HG02885 (cell line): Measurements from ENCODE around the gene DNAH3.
"Not testable (repeated sequence)": the region's sequence is repeated elsewhere in the genome, so short reads cannot be mapped to it uniquely, and the experiment has no call there.

Experiments used
- ATAC-seq: cut with Tn5 transposase; IDR thresholded peaks from one replicate; pipeline ENCODE4 v1.9.1; 2021; ENCODE audit warnings: mild to moderate bottlenecking; ENCODE audit not compliant: unreplicated experiment, poor library complexity

DNAH3 gene

DNA sequence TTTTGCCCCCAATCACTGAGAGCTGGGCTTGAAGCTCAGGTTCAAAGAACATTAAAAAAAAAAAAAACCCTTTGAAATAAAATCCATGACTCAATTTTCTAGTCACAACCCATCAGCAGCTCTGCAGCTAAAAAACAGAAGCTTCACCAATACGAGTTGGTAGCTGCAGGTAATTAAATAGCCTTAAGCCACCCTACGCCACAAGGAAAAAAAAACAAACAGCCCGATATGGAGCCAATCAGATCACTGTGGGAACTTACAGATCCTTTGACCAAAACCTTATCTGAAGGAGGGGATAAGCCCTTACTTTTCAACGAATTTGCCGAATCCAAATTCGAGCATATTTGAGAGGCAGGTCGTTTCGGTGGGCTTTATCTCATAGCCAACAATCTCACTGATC is 69.3 kb downstream of the DNAH3 start:
- no peak for ATAC-seq

DNA sequence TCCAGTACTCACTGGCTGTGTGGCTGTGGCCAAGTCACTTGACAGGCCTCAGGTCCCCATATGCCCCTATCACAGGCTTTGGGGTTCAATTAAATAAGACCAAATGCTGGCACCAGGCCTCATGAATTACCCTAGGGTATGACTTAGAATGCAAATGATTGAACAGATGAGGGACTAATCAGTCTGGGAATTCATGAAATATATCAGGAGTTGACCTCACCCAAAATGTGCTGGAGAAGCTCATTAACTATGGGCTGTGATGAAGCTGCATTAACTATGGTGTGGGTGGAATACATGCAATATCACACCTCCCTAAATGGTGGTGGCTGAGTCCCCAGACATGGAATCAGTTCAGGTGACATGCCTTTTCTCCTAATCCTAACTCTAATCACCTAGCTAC is 72.1 kb downstream of the DNAH3 start:
- no peak for ATAC-seq

GRCh38 chr16:21076186-21076883 is 74.3 kb downstream of the DNAH3 start:
- ATAC-seq = no peak

GRCh38 chr16:21075252-21075651 is 75.4 kb downstream of the DNAH3 start:
- no peak for ATAC-seq

DNA sequence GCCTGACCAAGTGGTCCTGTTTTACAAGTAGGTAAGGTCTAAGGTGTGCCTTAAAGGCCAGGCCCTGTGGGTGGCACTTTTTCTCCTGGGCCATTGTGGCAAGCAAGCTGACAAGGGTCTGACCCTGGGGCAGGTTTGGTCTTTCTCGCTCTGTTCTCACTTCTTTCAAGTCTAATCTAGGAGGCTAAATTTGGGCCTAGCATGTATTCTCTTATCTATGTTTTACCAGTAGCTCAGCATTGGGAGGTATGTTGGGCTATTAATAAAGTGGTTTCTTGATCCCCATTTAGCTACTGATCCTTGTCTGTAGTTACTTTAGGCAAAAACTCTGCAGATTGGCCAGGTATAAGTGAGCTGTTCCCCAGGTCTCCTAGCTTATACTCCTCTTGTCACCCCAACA is 77.7 kb downstream of the DNAH3 start:
- no peak for ATAC-seq

- ATAC-seq = no peak
Measured at GRCh38 chr16:21071741-21072140, 78.9 kb downstream of the DNAH3 start.

DNA sequence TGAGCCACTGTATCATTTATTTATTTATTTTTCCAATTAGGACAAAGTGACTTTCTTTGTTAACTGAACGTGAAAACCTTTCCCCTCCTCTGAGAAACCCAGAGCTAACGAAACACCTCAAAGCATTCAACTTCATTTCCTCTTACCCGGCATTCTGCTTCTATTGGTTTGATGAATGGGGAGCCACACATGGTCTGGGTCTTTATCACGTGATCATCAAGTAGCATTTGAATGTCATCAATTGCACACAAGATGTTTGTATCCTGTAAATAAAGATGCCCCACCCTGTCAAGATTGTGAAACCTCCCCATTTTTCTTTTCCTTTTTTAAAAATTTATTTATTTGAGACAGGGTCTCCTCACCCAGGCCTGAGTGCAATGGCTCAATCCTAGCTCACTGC is 80.1 kb downstream of the DNAH3 start:
- no peak for ATAC-seq

DNA sequence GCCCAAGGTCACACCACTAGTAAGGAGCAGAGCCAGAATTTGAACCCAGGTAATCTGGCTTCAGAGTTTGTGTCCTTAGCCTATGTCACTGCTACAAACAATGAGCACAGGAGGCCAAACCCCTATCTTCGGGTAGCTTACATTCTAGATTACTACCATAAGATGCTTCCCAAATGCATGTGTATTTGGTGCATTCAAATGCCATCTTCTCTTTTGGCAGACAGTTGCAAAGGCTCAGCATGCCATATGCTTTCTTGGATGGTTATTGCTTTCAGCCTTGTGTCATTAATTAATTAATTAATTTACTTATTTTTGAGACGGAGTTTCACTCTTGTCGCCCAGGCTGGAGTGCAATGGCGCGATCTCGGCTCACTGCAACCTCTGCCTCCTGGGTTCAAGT is 80.7 kb downstream of the DNAH3 start:
- no peak for ATAC-seq

DNA sequence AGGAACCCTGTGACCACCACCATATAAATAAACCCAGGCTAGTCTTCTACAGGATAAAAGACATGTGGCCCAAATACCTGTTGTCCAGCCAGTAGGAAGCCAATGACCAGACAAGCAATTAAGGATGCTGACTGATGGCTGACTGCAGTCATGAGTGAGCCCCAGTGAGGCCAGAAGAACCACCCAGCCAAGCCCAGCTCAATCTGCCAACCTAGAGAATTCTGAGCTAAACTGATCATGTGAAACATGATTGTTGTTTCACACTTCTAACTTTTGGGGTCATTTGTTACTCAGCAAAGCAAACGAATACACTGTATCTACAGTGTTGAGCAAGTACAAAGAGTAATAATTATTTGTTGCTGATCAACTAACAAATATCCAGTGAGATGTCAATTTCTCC is 86.4 kb downstream of the DNAH3 start:
- no peak for ATAC-seq

- ATAC-seq = not testable (repeated sequence)
Measured at GRCh38 chr16:21063314-21063713, 87.3 kb downstream of the DNAH3 start.

GRCh38 chr16:21060027-21060510 is 90.6 kb downstream of the DNAH3 start:
- ATAC-seq = no peak

- ATAC-seq = no peak
Measured at GRCh38 chr16:21057875-21058274, 92.8 kb downstream of the DNAH3 start.

DNA sequence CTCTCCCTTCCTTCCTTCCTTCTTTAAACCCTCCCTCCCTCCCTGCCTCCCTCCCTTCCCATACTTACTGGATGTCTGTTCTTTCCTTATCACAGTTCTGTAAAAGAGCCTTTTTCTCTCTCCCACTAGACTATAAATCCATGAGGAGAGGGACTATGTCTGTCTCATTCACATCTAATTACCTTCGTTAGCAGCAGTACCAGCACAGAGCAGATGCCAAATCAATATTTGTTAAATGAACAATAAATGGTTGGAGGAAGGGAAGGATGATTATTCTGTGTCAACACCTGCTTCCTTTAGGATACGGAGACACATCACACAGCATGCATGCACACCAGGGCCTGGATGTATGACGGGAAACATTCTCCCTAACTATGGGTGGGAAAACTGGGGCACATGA is 94.2 kb downstream of the DNAH3 start:
- no peak for ATAC-seq

- not testable (repeated sequence) for ATAC-seq
Measured at GRCh38 chr16:21055738-21056137, 94.9 kb downstream of the DNAH3 start.

DNA sequence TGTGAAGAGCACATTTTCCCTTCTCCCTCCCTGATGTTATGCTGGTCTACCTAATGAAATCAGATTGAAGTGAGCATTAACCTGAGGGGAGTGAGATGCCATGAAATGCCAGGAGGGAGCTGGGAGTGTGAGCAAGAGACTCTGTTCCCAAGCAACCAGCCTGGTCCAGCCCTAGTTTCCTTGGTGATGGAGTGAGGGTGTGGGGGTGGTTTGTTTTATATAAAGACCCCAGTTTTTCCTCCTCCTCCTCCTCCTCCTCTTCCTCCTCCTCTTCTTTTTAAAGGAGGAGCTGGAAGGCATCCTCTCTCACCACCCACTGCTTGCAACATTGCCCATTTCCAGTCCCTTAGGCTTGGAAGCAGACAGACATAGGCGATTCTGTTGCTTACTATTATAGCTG is 97.1 kb downstream of the DNAH3 start:
- no peak for ATAC-seq

DNA sequence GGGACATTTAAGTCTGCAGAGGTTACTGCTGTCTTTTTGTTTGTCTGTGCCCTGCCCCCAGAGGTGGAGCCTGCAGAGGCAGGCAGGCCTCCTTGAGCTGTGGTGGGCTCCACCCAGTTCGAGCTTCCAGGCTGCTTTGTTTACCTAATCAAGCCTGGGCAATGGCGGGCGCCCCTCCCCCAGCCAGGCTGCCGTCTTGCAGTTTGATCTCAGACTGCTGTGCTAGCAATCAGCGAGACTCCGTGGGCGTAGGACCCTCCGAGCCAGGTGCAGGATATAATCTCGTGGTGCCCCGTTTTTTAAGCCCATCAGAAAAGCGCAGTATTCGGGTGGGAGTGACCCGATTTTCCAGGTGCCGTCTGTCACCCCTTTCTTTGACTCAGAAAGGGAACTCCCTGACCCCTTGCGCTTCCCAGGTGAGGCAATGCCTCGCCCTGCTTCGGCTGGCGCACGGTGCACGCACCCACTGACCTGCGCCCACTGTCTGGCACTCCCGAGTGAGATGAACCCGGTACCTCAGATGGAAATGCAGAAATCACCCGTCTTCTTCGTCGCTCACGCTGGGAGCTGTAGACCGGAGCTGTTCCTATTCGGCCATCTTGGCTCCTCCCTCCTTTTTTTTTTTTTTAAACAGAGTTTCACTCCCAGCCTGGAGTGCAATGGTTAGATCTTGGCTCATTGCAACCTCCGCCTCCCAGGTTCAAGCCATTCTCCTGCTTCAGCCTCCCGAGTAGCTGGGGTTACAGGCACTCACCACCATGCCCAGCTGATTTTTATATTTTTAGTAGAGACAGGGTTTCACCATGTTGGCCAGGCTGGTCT is 102.3 kb downstream of the DNAH3 start:
- ATAC-seq = not testable (repeated sequence)

DNA sequence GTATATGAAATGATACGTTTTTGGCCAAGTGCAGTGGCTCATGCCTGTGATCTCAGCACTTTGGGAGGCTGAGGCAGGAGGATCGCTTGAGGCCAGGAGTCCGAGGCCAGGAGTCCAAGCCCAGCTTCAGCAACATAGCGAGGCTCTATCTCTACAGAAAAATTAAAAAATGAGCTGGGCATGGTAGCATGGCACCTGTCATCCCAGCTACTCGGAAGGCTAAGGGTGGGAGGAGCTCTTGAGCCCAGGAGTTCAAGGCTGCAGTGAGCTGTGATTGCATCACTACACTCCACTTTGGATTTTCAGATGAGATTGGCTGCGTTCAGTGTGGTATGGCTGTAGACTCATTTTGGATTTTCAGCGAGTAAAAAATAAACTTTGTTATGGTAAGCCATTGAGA is 112.4 kb downstream of the DNAH3 start:
- no peak for ATAC-seq

- ATAC-seq = no peak
Measured at GRCh38 chr16:21037736-21038135, 112.9 kb downstream of the DNAH3 start.

GRCh38 chr16:21037168-21037567 is 113.5 kb downstream of the DNAH3 start:
- ATAC-seq = no peak

- no peak for ATAC-seq
Measured at GRCh38 chr16:21036471-21036870, 114.2 kb downstream of the DNAH3 start.

GRCh38 chr16:21033704-21034103 is 116.9 kb downstream of the DNAH3 start:
- no peak for ATAC-seq

GRCh38 chr16:21033264-21033663 is 117.4 kb downstream of the DNAH3 start:
- no peak for ATAC-seq
